Epithelial cell of esophagus (primary cell): ENCODE results near the gene BAX.

Experiments
- DNase-seq: peaks from one replicate; pipeline ENCODE4 v3.0.0; 2010; ENCODE audit warnings: low read depth
- H3K4me3 ChIP-seq: 2 replicates; pipeline ENCODE4 v1.5.1; 2011; ENCODE audit warnings: mild to moderate bottlenecking, low read length, control low read depth
- CTCF ChIP-seq: IDR thresholded peaks from 2 replicates; pipeline ENCODE4 v1.5.1; 2011; ENCODE audit warnings: low read depth, mild to moderate bottlenecking, low read length, control low read depth, inconsistent platforms; ENCODE audit not compliant: insufficient read depth; ENCODE audit errors: missing control alignments

BAX gene

GRCh38 chr19:48962849-48963165, 8.1 kb downstream of the BAX start:
- no peak for TF ChIP-seq CTCF
- DNase-seq = no peak
- H3K4me3 ChIP-seq = no peak overlapping the region

GRCh38 chr19:48963371-48964204, 8.9 kb downstream of the BAX start:
- no peak for TF ChIP-seq CTCF
- peak; percentile 68 for DNase-seq
- H3K4me3 ChIP-seq = peak overlapping the region; percentile 18

GRCh38 chr19:48964205-48965039, 9.7 kb downstream of the BAX start:
- peak overlapping the region; percentile 5 for H3K4me3 ChIP-seq
- peak; percentile 18 for DNase-seq
- TF ChIP-seq CTCF = no peak

- H3K4me3 ChIP-seq = peak within 1 kb of the TSS; percentile 86
- peak; percentile 92 for DNase-seq
- TF ChIP-seq CTCF = no peak
Observed at GRCh38 chr19:48965040-48965805, 10.5 kb downstream of the BAX start, which contains the start of gene FTL. Gene FTL, plus strand, starts transcription at chr19:48965309. Its CDS starts 199 bp downstream, at chr19:48965508.

GRCh38 chr19:48965806-48966540, 11.3 kb downstream of the BAX start:
- no peak for TF ChIP-seq CTCF
- H3K4me3 ChIP-seq = peak overlapping the region; percentile 86
- DNase-seq = peak; percentile 89
